ENCODE data around the gene NID2. TPM values are rescaled to one million over a fixed set of nuclear protein-coding genes. Genes with fewer than 3 reads are reported as not detected.

Gene NID2
- total and polyA plus RNA-seq, 2 experiments from 2014 or later, result 52.8 to 65.7 TPM

DNA sequence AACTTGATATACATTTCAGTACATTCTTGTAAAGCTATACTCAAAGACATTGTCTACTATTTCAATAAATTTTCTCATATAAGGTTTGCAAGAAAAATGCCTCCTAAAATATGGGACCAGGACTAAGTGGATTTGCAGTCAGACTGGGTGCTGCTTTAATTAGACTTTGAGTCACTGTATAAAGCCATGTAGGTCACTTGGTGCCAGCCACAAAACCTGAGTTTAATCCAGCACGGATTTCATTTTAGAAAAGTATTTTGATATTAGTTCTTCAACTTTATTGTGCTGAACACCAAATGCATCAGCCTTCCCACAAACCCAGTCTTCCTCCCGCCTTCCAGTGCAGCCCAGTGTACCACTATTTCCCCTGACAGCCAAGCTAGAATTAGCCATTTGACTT lies 9.9 kb upstream of the NID2 start:
- H3K4me2 ChIP-seq, result no peak overlapping the region
- 88% methylated on average over 2 of the region's 2 CpGs for WGBS (ENCODE audit: low lambda C conversion rate, missing lambda C conversion rate)
- no peak overlapping the region for H3K4me3 ChIP-seq
- no peaks in the 10 kb centered on the region for H4K20me1 ChIP-seq (ENCODE audit: insufficient read depth, poor library complexity, severe bottlenecking)
- TF ChIP-seq EZH2 (IDR thresholded peaks at IDR 0.05; ENCODE audit: borderline replicate concordance) (no peak), EZH2phosphoT487 (IDR thresholded peaks at IDR 0.05; ENCODE audit: low read depth, severe bottlenecking, unreplicated experiment) (no peak)
- TF ChIP-seq, protein P1, sequence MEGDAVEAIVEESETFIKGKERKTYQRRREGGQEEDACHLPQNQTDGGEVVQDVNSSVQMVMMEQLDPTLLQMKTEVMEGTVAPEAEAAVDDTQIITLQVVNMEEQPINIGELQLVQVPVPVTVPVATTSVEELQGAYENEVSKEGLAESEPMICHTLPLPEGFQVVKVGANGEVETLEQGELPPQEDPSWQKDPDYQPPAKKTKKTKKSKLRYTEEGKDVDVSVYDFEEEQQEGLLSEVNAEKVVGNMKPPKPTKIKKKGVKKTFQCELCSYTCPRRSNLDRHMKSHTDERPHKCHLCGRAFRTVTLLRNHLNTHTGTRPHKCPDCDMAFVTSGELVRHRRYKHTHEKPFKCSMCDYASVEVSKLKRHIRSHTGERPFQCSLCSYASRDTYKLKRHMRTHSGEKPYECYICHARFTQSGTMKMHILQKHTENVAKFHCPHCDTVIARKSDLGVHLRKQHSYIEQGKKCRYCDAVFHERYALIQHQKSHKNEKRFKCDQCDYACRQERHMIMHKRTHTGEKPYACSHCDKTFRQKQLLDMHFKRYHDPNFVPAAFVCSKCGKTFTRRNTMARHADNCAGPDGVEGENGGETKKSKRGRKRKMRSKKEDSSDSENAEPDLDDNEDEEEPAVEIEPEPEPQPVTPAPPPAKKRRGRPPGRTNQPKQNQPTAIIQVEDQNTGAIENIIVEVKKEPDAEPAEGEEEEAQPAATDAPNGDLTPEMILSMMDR (IDR thresholded peaks at IDR 0.05; ENCODE audit: poor library complexity), result no peak
- H3K79me2 ChIP-seq, result no peaks in the 10 kb centered on the region
- no peak overlapping the region for H2AFZ ChIP-seq
- DNase-seq (ENCODE audit: low spot score), result no peak
- H3K27me3 ChIP-seq, result no peaks in the 10 kb centered on the region
- no peak overlapping the region for H3K27ac ChIP-seq
- H3K4me1 ChIP-seq (ENCODE audit: insufficient read depth), result peaks cover 14% of the 10 kb centered on the region
- no peaks in the 10 kb centered on the region for H3K9me2 ChIP-seq (replicated peaks; ENCODE audit: insufficient read depth)
- no peaks in the 10 kb centered on the region for H3K9me3 ChIP-seq (ENCODE audit: low read depth)
- no peaks in the 10 kb centered on the region for H3K36me3 ChIP-seq (replicated peaks; ENCODE audit: insufficient read depth, low read depth)

DNA sequence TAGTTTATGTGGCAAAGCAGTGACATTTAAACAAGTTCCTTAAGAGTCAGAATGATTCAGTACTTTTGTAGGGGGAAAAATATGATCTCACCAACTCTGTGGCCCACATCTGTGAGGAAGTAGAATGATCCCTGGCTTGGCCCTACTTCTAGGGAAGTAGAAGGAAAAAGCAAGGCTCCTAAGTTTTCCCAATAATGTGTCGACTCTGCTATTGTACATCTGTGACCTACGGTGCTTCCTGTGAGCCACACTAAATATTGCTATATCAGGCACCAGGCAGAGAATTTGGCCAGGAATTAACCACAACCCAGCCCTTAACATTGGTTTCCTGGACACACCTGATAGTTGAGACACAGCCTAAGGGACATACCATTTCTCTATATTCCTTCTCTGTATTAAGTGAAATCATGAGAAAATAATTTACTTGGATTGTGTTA lies 9.3 kb upstream of the NID2 start:
- no peak overlapping the region for H3K4me3 ChIP-seq
- no peaks in the 10 kb centered on the region for H3K79me2 ChIP-seq
- H3K27me3 ChIP-seq, result no peaks in the 10 kb centered on the region
- TF ChIP-seq EZH2 (IDR thresholded peaks at IDR 0.05; ENCODE audit: borderline replicate concordance) (no peak), EZH2phosphoT487 (IDR thresholded peaks at IDR 0.05; ENCODE audit: low read depth, severe bottlenecking, unreplicated experiment) (no peak)
- TF ChIP-seq, protein P1 (IDR thresholded peaks at IDR 0.05; ENCODE audit: poor library complexity), result no peak
- H3K4me1 ChIP-seq (ENCODE audit: insufficient read depth), result peaks cover 14% of the 10 kb centered on the region
- H3K27ac ChIP-seq, result no peak overlapping the region
- DNase-seq (ENCODE audit: low spot score), result no peak
- WGBS (ENCODE audit: low lambda C conversion rate, missing lambda C conversion rate), result 98% methylated on average over 2 of the region's 2 CpGs
- no peaks in the 10 kb centered on the region for H3K9me2 ChIP-seq (replicated peaks; ENCODE audit: insufficient read depth)
- H3K9me3 ChIP-seq (ENCODE audit: low read depth), result no peaks in the 10 kb centered on the region
- H4K20me1 ChIP-seq (ENCODE audit: insufficient read depth, poor library complexity, severe bottlenecking), result no peaks in the 10 kb centered on the region
- H3K36me3 ChIP-seq (replicated peaks; ENCODE audit: insufficient read depth, low read depth), result no peaks in the 10 kb centered on the region
- no peak overlapping the region for H2AFZ ChIP-seq
- H3K4me2 ChIP-seq, result no peak overlapping the region

GRCh38 chr14:52077256-52077979 lies 8.6 kb upstream of the NID2 start:
- Histone ChIP-seq H3K79me2 (no peaks in the 10 kb centered on the region), H3K27ac (no peak overlapping the region), H3K27me3 (no peaks in the 10 kb centered on the region), H3K36me3 (replicated peaks; ENCODE audit: insufficient read depth, low read depth) (no peaks in the 10 kb centered on the region), H3K4me2 (no peak overlapping the region), H3K4me3 (no peak overlapping the region), H4K20me1 (ENCODE audit: insufficient read depth, poor library complexity, severe bottlenecking) (no peaks in the 10 kb centered on the region), H3K9me2 (replicated peaks; ENCODE audit: insufficient read depth) (no peaks in the 10 kb centered on the region), H2AFZ (no peak overlapping the region), H3K9me3 (ENCODE audit: low read depth) (no peaks in the 10 kb centered on the region), H3K4me1 (ENCODE audit: insufficient read depth) (peaks cover 17% of the 10 kb centered on the region)
- no peak for DNase-seq (ENCODE audit: low spot score)
- whole genome bisulfite sequencing (ENCODE audit: low lambda C conversion rate, missing lambda C conversion rate), result 63% methylated on average over 2 of the region's 2 CpGs
- TF ChIP-seq EZH2 (IDR thresholded peaks at IDR 0.05; ENCODE audit: borderline replicate concordance) (no peak), EZH2phosphoT487 (IDR thresholded peaks at IDR 0.05; ENCODE audit: low read depth, severe bottlenecking, unreplicated experiment) (no peak)
- TF ChIP-seq, protein P1 (IDR thresholded peaks at IDR 0.05; ENCODE audit: poor library complexity), result no peak
